H1 (cell line): ENCODE measurements around the gene RAD50. TPM values are rescaled to one million over a fixed set of nuclear protein-coding genes. Genes with fewer than 3 reads are reported as not detected.

ENCODE experiments used
- CTCF ChIA-PET: fragments of 300-600 bp; sonication (Branson Sonifier 250); formaldehyde crosslinking; loops from one replicate; lab custom pipeline; 2021; ENCODE audit not compliant: partially characterized antibody; lab: Charles Lee
- POLR2A ChIA-PET: fragments of 300-600 bp; sonication (Branson Sonifier 250); formaldehyde crosslinking; loops from one replicate; lab custom pipeline; 2021; ENCODE audit warnings: inconsistent platforms; ENCODE audit not compliant: partially characterized antibody; lab: Charles Lee
- DNase-seq, 2 experiments: peaks; one replicate each; pipeline versions ENCODE4 v3.0.0 to v3.0.0-alpha.2; 2010 to 2022; ENCODE audit warnings: low spot score in 2 of 2, low read depth in 1 of 2, mixed read lengths in 1 of 2
- FAIRE-seq: peaks from 2 replicates; lab custom pipeline; 2011; peaks lifted over from hg19 to GRCh38; lab: Jason Lieb, UNC
- H2AFZ ChIP-seq: 2 replicates; pipeline ENCODE4 v1.8.1; 2012; ENCODE audit warnings: low read length, inconsistent platforms
- H2AK5ac ChIP-seq: 2 replicates; pipeline ENCODE4 v1.6.1; 2013; ENCODE audit warnings: low read depth, low read length
- H2BK120ac ChIP-seq: replicated peaks from 2 replicates; pipeline ENCODE3; 2013; ENCODE audit warnings: low read depth, low read length, inconsistent platforms
- H2BK12ac ChIP-seq: 2 replicates; pipeline ENCODE4 v1.6.1; 2013; ENCODE audit warnings: low read depth, low read length
- H2BK15ac ChIP-seq: 2 replicates; pipeline ENCODE4 v1.6.1; 2013; ENCODE audit warnings: low read length
- H2BK20ac ChIP-seq: 2 replicates; pipeline ENCODE4 v1.6.1; 2013; ENCODE audit warnings: low read length
- H2BK5ac ChIP-seq: 2 replicates; pipeline ENCODE4 v1.6.1; 2013; ENCODE audit warnings: low read depth, low read length
- H3K14ac ChIP-seq: 2 replicates; pipeline ENCODE4 v1.6.1; 2013; ENCODE audit warnings: inconsistent platforms; ENCODE audit not compliant: insufficient read length
- H3K18ac ChIP-seq: 2 replicates; pipeline ENCODE4 v1.6.1; 2013; ENCODE audit warnings: low read length; ENCODE audit errors: extremely low read depth
- H3K23ac ChIP-seq: 2 replicates; pipeline ENCODE4 v1.6.1; 2013; ENCODE audit warnings: inconsistent platforms; ENCODE audit not compliant: insufficient read length
- H3K23me2 ChIP-seq: 2 replicates; pipeline ENCODE4 v1.6.1; 2013; ENCODE audit warnings: low read depth, low read length
- H3K27ac ChIP-seq: 2 replicates; pipeline ENCODE4 v1.6.1; 2011; ENCODE audit warnings: low read depth, low read length, inconsistent platforms
- H3K27me3 ChIP-seq, 4 experiments: replicated peaks in 1 of 4; 1 replicate in 1 of 4; 2 replicates in 3 of 4; pipeline versions ENCODE4 v1.6.1 to v1.8.1; 2011 to 2013; ENCODE audit warnings: low read length in 3 of 4, mild to moderate bottlenecking in 3 of 4, inconsistent platforms in 2 of 4, mixed read lengths in 2 of 4, moderate library complexity in 1 of 4; ENCODE audit not compliant: control insufficient read depth in 3 of 4, insufficient read depth in 3 of 4; ENCODE audit errors: extremely low read depth in 1 of 4
- H3K36me3 ChIP-seq, 4 experiments: 2 replicates each; pipeline versions ENCODE4 v1.6.1 to v1.8.1; 2011 to 2013; ENCODE audit warnings: mild to moderate bottlenecking in 4 of 4, low read length in 3 of 4, moderate library complexity in 2 of 4, control low read depth in 1 of 4, inconsistent platforms in 1 of 4; ENCODE audit not compliant: insufficient read depth in 4 of 4, control insufficient read depth in 2 of 4
- H3K4ac ChIP-seq: replicated peaks from 2 replicates; pipeline ENCODE3; 2013; ENCODE audit warnings: low read length, low read depth, mixed read lengths, inconsistent platforms; ENCODE audit not compliant: insufficient read length
- H3K4me1 ChIP-seq, 4 experiments: replicated peaks in 1 of 4; 1 replicate in 1 of 4; 2 replicates in 3 of 4; pipeline versions ENCODE4 v1.6.1 to v1.8.1; 2011 to 2013; ENCODE audit warnings: low read length in 3 of 4, inconsistent platforms in 2 of 4, mixed read lengths in 1 of 4; ENCODE audit not compliant: insufficient read depth in 4 of 4, control insufficient read depth in 3 of 4
- H3K4me2 ChIP-seq, 2 experiments: 2 replicates each; pipeline versions ENCODE4 v1.6.1 to v1.8.1; 2011 to 2013; ENCODE audit warnings: low read depth in 2 of 2, low read length in 2 of 2, control low read depth in 1 of 2, inconsistent platforms in 1 of 2, mild to moderate bottlenecking in 1 of 2; ENCODE audit not compliant: insufficient read depth in 1 of 2
- H3K4me3 ChIP-seq, 4 experiments: fragments of 200-600, 300-600 bp in 1 of 4; sonication (generic), shearing (Covaris generic), sonication (Bioruptor Twin) in 1 of 4; 2 replicates each; pipeline versions ENCODE4 v1.5.1 to v1.8.1; 2011 to 2016; ENCODE audit warnings: low read length in 4 of 4, low read depth in 3 of 4, control low read depth in 2 of 4, inconsistent platforms in 2 of 4, mild to moderate bottlenecking in 2 of 4, mixed read lengths in 1 of 4, moderate library complexity in 1 of 4; ENCODE audit not compliant: insufficient read depth in 2 of 4; ENCODE audit errors: extremely low read depth in 1 of 4
- H3K56ac ChIP-seq: replicated peaks from 2 replicates; pipeline ENCODE3; 2013; ENCODE audit warnings: low read depth, mild to moderate bottlenecking, mixed read lengths, low read length, inconsistent platforms; ENCODE audit not compliant: insufficient read length
- H3K79me1 ChIP-seq: 2 replicates; pipeline ENCODE4 v1.6.1; 2013; ENCODE audit warnings: low read depth, low read length, control low read depth
- H3K79me2 ChIP-seq, 2 experiments: 2 replicates each; pipeline versions ENCODE4 v1.6.1 to v1.8.1; 2012 to 2013; ENCODE audit warnings: low read length in 2 of 2, mild to moderate bottlenecking in 2 of 2, inconsistent platforms in 1 of 2; ENCODE audit not compliant: insufficient read depth in 2 of 2, control insufficient read depth in 1 of 2
- H3K9ac ChIP-seq, 4 experiments: replicated peaks in 1 of 4; 1 replicate in 1 of 4; 2 replicates in 3 of 4; pipeline versions ENCODE4 v1.6.1 to v1.8.1; 2011 to 2013; ENCODE audit warnings: low read depth in 3 of 4, low read length in 3 of 4, control low read depth in 2 of 4, mild to moderate bottlenecking in 2 of 4, moderate library complexity in 2 of 4, inconsistent platforms in 1 of 4; ENCODE audit errors: extremely low read depth in 1 of 4
- H3K9me3 ChIP-seq, 2 experiments: 2 replicates each; pipeline versions ENCODE4 v1.6.1 to v1.8.1; 2012 to 2013; ENCODE audit warnings: mild to moderate bottlenecking in 2 of 2, moderate library complexity in 2 of 2, control low read depth in 1 of 2, inconsistent platforms in 1 of 2, low read depth in 1 of 2, low read length in 1 of 2, mixed read lengths in 1 of 2; ENCODE audit not compliant: insufficient read depth in 2 of 2
- H4K20me1 ChIP-seq, 2 experiments: replicated peaks in 1 of 2; 2 replicates each; pipeline versions ENCODE3 to v1.8.1; 2011 to 2013; ENCODE audit warnings: inconsistent platforms in 2 of 2, low read length in 2 of 2, mild to moderate bottlenecking in 1 of 2; ENCODE audit not compliant: insufficient read depth in 2 of 2, control insufficient read depth in 1 of 2
- H4K5ac ChIP-seq: 2 replicates; pipeline ENCODE4 v1.6.1; 2013; ENCODE audit warnings: low read length, low read depth, mixed read lengths, inconsistent platforms; ENCODE audit not compliant: insufficient read length
- H4K8ac ChIP-seq: 2 replicates; pipeline ENCODE4 v1.8.0; 2013; ENCODE audit warnings: mild to moderate bottlenecking, moderate library complexity, low read length, inconsistent platforms; ENCODE audit not compliant: insufficient read depth; ENCODE audit errors: extremely low read depth
- H4K91ac ChIP-seq: replicated peaks from 2 replicates; pipeline ENCODE3; 2013; ENCODE audit warnings: low read length, mixed read lengths, inconsistent platforms; ENCODE audit not compliant: insufficient read length
- BRCA1 ChIP-seq: IDR thresholded peaks from 2 replicates; pipeline ENCODE4 v1.6.1; 2012; ENCODE audit warnings: low read depth, low read length, improper control_type of control experiment
- EGR1 ChIP-seq: IDR thresholded peaks from 2 replicates; pipeline ENCODE4 v1.6.1; 2011; ENCODE audit warnings: low read depth, low read length, borderline replicate concordance
- POLR2A ChIP-seq, 2 experiments: IDR thresholded peaks; 1 replicate in 1 of 2; 2 replicates in 1 of 2; pipeline ENCODE4 v1.6.1; 2011; ENCODE audit warnings: low read depth in 2 of 2, low read length in 2 of 2, mild to moderate bottlenecking in 2 of 2; ENCODE audit errors: control extremely low read depth in 1 of 2
- RAD21 ChIP-seq, 2 experiments: IDR thresholded peaks in 1 of 2; conservative IDR thresholded peaks in 1 of 2; 2 replicates each; pipeline ENCODE4 v1.6.1; 2011; ENCODE audit warnings: low read depth in 2 of 2, low read length in 2 of 2, improper control_type of control experiment in 1 of 2, inconsistent platforms in 1 of 2, mild to moderate bottlenecking in 1 of 2, moderate library complexity in 1 of 2
- TAF7 ChIP-seq: optimal IDR thresholded peaks from 2 replicates; pipeline ENCODE3; 2011; ENCODE audit warnings: low read depth, mild to moderate bottlenecking, inconsistent platforms, low read length, moderate library complexity, borderline replicate concordance
- WGBS, 2 experiments: shearing (Covaris generic) in 1 of 2; methylation state at CpG; one replicate each; pipeline versions ENCODE4 v1.1.6 to v1.1.7; 2013 to 2015; ENCODE audit warnings: low lambda C conversion rate in 2 of 2, mixed read lengths in 2 of 2, inconsistent platforms in 1 of 2, low coverage in 1 of 2, missing lambda C conversion rate in 1 of 2; ENCODE audit not compliant: insufficient replicate concordance in 2 of 2, insufficient coverage in 1 of 2, insufficient read length in 1 of 2; ENCODE audit errors: extremely low coverage in 1 of 2, missing lambda C conversion rate in 1 of 2; 5-methylcytosine and 5-hydroxymethylcytosine counted together
- polyA plus RNA-seq, 7 experiments: library from polyadenylated mRNA; depleted of rRNA in 3 of 7; stranded (reverse) in 5 of 7; unstranded in 2 of 7; fragments of >200 nt in 5 of 7; fragments of 200-250 nt in 2 of 7; gene quantifications; 1 replicate in 5 of 7; 2 replicates in 1 of 7; 4 replicates in 1 of 7; pipeline versions ENCODE4 v1.2.1 to v1.2.3, GENCODE V29; 2011 to 2013; ENCODE audit warnings: missing spikeins in 2 of 7, mixed read lengths in 2 of 7
- total RNA-seq: library from RNA; stranded (reverse); fragmentation: NEBNext Ultra II Directional; extraction: Animal tissue kit (Norgen Biotek cat#: 25700); gene quantifications from 2 replicates; pipeline ENCODE4 v1.2.1, GENCODE V29; 2021

The RAD50 gene
- total and polyA plus RNA-seq, 2 of the 8 experiments (the other 6 are each of a cell fraction or from before 2014, with no cell fraction given), result 10.1 to 39.4 TPM

DNA sequence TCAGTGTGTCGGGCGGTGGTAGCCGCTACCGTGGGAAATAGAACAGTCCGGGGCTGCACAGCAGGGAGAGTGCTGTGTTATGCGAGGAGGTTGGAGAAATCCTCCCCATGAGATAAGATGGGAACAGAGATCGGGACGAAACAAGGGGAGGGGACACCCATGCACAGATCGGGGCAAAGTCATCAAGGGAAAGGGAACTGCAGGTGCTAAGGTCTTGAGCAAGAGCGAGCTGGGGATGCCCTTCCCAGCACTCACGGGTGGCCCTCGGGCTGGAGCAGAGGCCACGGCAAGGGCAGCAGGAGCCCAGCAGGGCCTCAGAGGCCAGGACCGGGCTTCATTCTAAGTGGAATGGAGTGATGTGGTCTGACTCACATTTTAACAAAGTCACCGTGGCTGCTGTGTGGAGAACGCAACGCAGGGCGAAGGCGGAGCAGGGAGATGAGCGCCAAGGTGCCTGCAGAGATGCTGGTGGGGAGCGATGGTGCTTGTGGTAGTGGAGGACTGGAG, 108.8 kb downstream of the RAD50 start:
- Histone ChIP-seq H4K8ac (no peak overlapping the region), H3K9ac (no peak overlapping the region), H4K5ac (no peak overlapping the region), H3K79me2 (no peaks in the 10 kb centered on the region), H3K4me3 (no peak overlapping the region), H3K18ac (no peak overlapping the region), H3K27ac (no peak overlapping the region), H2BK15ac (no peak overlapping the region), H3K4me2 (no peak overlapping the region), H3K23ac (no peak overlapping the region), H3K79me1 (no peaks in the 10 kb centered on the region), H3K56ac (no peak overlapping the region), H4K20me1 (no peaks in the 10 kb centered on the region), H3K36me3 (no peaks in the 10 kb centered on the region), H3K4ac (no peak overlapping the region), H3K4me1 (peaks cover 0 to 3% (median 0%) of the 10 kb centered on the region in 4 experiments; a peak in 1 of 7 replicates), H4K91ac (no peak overlapping the region), H2BK20ac (no peak overlapping the region), H3K9me3 (no peaks in the 10 kb centered on the region), H2AFZ (no peak overlapping the region), H3K27me3 (no peaks in the 10 kb centered on the region; a peak in 1 of 7 replicates), H2BK120ac (no peak overlapping the region), H3K14ac (no peak overlapping the region), H2BK12ac (no peak overlapping the region), H2BK5ac (no peak overlapping the region), H3K23me2 (no peaks in the 10 kb centered on the region), H2AK5ac (no peak overlapping the region)
- POLR2A ChIA-PET, result interaction anchor here (0.5 kb wide), 1 partner anchor 107 kb away, joined by 3 read pairs; no protein-coding TSS in a partner anchor
- DNase-seq, result no peak
- TF ChIP-seq RAD21 (IDR thresholded peaks at IDR 0.05 in 1 of 2, conservative IDR thresholded peaks at IDR 0.05 in 1 of 2; ENCODE audit: low read depth in 2 of 2, low read length in 2 of 2) (no peak), BRCA1 (no peak), TAF7 (no peak), POLR2A (IDR thresholded peaks at IDR 0.05; ENCODE audit: control extremely low read depth in 1 of 2, low read depth in 2 of 2, low read length in 2 of 2) (no peak), EGR1 (no peak)
- no peak for FAIRE-seq
- 85% methylated on average over 21 of the region's 21 CpGs; no CpG with 5 or more reads in 1 of the 2 experiments for WGBS, 2 experiments
- CTCF ChIA-PET, result interaction anchor here (0.7 to 2.2 kb wide), 3 partner anchors 9 to 95 kb away, joined by 3 to 8 read pairs (median 3); no protein-coding TSS in a partner anchor
